MM.1S (cell line): Measurements from ENCODE around the gene HARBI1.

Experiments
- DNase-seq: peaks from one replicate; pipeline ENCODE4 v3.0.0-alpha.2; 2015
- H2AFZ ChIP-seq: fragments of 300-600 bp; sonication (generic); 2 replicates; pipeline ENCODE4 v1.6.0; 2016; ENCODE audit warnings: antibody characterized with exemption, low read length
- H3F3A ChIP-seq: fragments of 300-600 bp; sonication (generic); 2 replicates; pipeline ENCODE4 v1.6.1; 2016; ENCODE audit warnings: mild to moderate bottlenecking, antibody characterized with exemption, low read length, moderate library complexity, mixed read lengths; ENCODE audit not compliant: insufficient read depth
- H3K27ac ChIP-seq: fragments of 300-600 bp; sonication (generic); 2 replicates; pipeline ENCODE4 v1.5.1; 2016; ENCODE audit warnings: mild to moderate bottlenecking, low read length
- H3K27me3 ChIP-seq: fragments of 300-600 bp; sonication (generic); replicated peaks from 2 replicates; pipeline ENCODE4 v1.6.0; 2016; ENCODE audit warnings: low read length; ENCODE audit not compliant: insufficient read depth
- H3K36me3 ChIP-seq: fragments of 300-600 bp; sonication (generic); replicated peaks from 2 replicates; pipeline ENCODE4 v1.6.1; 2016; ENCODE audit warnings: mild to moderate bottlenecking, low read length, mixed read lengths; ENCODE audit not compliant: insufficient read depth
- H3K4me1 ChIP-seq: fragments of 300-600 bp; sonication (generic); 2 replicates; pipeline ENCODE4 v1.6.1; 2016; ENCODE audit warnings: low read length, mixed read lengths
- H3K4me2 ChIP-seq: fragments of 300-600 bp; sonication (generic); 2 replicates; pipeline ENCODE4 v1.6.0; 2016; ENCODE audit warnings: low read depth, low read length
- H3K4me3 ChIP-seq: fragments of 300-600 bp; sonication (generic); 2 replicates; pipeline ENCODE4 v1.5.1; 2016; ENCODE audit warnings: low read length, mixed read lengths
- H3K79me2 ChIP-seq: fragments of 300-600 bp; sonication (generic); 2 replicates; pipeline ENCODE4 v1.6.1; 2016; ENCODE audit warnings: mixed run types, low read length, mixed read lengths
- H3K9ac ChIP-seq: fragments of 300-600 bp; sonication (generic); 2 replicates; pipeline ENCODE4 v1.6.1; 2016; ENCODE audit warnings: low read length, mixed read lengths
- H3K9me2 ChIP-seq: fragments of 300-600 bp; sonication (generic); replicated peaks from 2 replicates; pipeline ENCODE4 v1.6.1; 2016; ENCODE audit warnings: mild to moderate bottlenecking, low read length, mixed read lengths; ENCODE audit not compliant: insufficient read depth
- H3K9me3 ChIP-seq: fragments of 300-600 bp; sonication (generic); replicated peaks from 2 replicates; pipeline ENCODE4 v1.6.1; 2016; ENCODE audit warnings: mild to moderate bottlenecking, low read length, mixed read lengths; ENCODE audit not compliant: insufficient read depth
- H4K20me1 ChIP-seq: fragments of 300-600 bp; sonication (generic); 2 replicates; pipeline ENCODE4 v1.6.1; 2016; ENCODE audit warnings: mild to moderate bottlenecking, low read length, moderate library complexity, mixed read lengths; ENCODE audit not compliant: insufficient read depth
- EZH2 ChIP-seq: fragments of 300-600 bp; sonication (generic); optimal IDR thresholded peaks from 2 replicates; pipeline ENCODE3; 2017; ENCODE audit warnings: low read depth, mild to moderate bottlenecking, antibody characterized with exemption, low read length, mixed read lengths
- EZH2phosphoT487 ChIP-seq: fragments of 300-600 bp; sonication (generic); IDR thresholded peaks from 2 replicates; pipeline ENCODE4 v1.6.1; 2018; ENCODE audit warnings: antibody characterized with exemption, low read length
- TF ChIP-seq, protein P1 (sequence below): fragments of 300-600 bp; sonication (generic); IDR thresholded peaks from 2 replicates; pipeline ENCODE4 v1.5.1; 2016; ENCODE audit warnings: antibody characterized with exemption, low read length, mixed read lengths

The HARBI1 gene

GRCh38 chr11:46582588-46582987, 34.4 kb downstream of the HARBI1 start:
- no peak for DNase-seq
- no peaks in the 10 kb centered on the region for H3K4me1 ChIP-seq
- H3K9ac ChIP-seq, result no peak overlapping the region
- no peaks in the 10 kb centered on the region for H3K9me3 ChIP-seq
- H4K20me1 ChIP-seq, result no peaks in the 10 kb centered on the region
- H3K9me2 ChIP-seq, result no peaks in the 10 kb centered on the region
- peaks cover 73% of the 10 kb centered on the region for H3K79me2 ChIP-seq
- H2AFZ ChIP-seq, result no peak overlapping the region
- H3K36me3 ChIP-seq, result no peaks in the 10 kb centered on the region
- H3K4me3 ChIP-seq, result no peak overlapping the region
- H3K27ac ChIP-seq, result no peak overlapping the region
- no peaks in the 10 kb centered on the region for H3K27me3 ChIP-seq
- H3K4me2 ChIP-seq, result no peak overlapping the region
- no peaks in the 10 kb centered on the region for H3F3A ChIP-seq
- TF ChIP-seq, protein P1, sequence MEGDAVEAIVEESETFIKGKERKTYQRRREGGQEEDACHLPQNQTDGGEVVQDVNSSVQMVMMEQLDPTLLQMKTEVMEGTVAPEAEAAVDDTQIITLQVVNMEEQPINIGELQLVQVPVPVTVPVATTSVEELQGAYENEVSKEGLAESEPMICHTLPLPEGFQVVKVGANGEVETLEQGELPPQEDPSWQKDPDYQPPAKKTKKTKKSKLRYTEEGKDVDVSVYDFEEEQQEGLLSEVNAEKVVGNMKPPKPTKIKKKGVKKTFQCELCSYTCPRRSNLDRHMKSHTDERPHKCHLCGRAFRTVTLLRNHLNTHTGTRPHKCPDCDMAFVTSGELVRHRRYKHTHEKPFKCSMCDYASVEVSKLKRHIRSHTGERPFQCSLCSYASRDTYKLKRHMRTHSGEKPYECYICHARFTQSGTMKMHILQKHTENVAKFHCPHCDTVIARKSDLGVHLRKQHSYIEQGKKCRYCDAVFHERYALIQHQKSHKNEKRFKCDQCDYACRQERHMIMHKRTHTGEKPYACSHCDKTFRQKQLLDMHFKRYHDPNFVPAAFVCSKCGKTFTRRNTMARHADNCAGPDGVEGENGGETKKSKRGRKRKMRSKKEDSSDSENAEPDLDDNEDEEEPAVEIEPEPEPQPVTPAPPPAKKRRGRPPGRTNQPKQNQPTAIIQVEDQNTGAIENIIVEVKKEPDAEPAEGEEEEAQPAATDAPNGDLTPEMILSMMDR, result no peak
- TF ChIP-seq EZH2phosphoT487 (no peak), EZH2 (no peak)

GRCh38 chr11:46577058-46577457, 40.0 kb downstream of the HARBI1 start:
- Histone ChIP-seq H3K27ac (no peak overlapping the region), H3K9ac (no peak overlapping the region), H3K9me2 (no peaks in the 10 kb centered on the region), H3K36me3 (no peaks in the 10 kb centered on the region), H3K4me2 (no peak overlapping the region), H2AFZ (no peak overlapping the region), H3K27me3 (no peaks in the 10 kb centered on the region), H4K20me1 (no peaks in the 10 kb centered on the region), H3F3A (no peaks in the 10 kb centered on the region), H3K4me1 (no peaks in the 10 kb centered on the region), H3K79me2 (peaks cover 75% of the 10 kb centered on the region), H3K4me3 (no peak overlapping the region), H3K9me3 (no peaks in the 10 kb centered on the region)
- TF ChIP-seq, protein P1, result no peak
- TF ChIP-seq EZH2 (no peak), EZH2phosphoT487 (no peak)
- no peak for DNase-seq

GRCh38 chr11:46574656-46575055, 42.4 kb downstream of the HARBI1 start:
- DNase-seq, result no peak
- H3F3A ChIP-seq, result no peaks in the 10 kb centered on the region
- no peak overlapping the region for H3K9ac ChIP-seq

More at GRCh38 chr11:46574656-46575055, 42.4 kb downstream of the HARBI1 start:
- Histone ChIP-seq H3K4me3 (no peak overlapping the region), H3K4me2 (no peak overlapping the region), H3K36me3 (no peaks in the 10 kb centered on the region), H3K9me3 (no peaks in the 10 kb centered on the region), H3K4me1 (no peaks in the 10 kb centered on the region), H2AFZ (no peak overlapping the region), H4K20me1 (no peaks in the 10 kb centered on the region), H3K27me3 (no peaks in the 10 kb centered on the region), H3K27ac (no peak overlapping the region), H3K9me2 (no peaks in the 10 kb centered on the region), H3K79me2 (peaks cover 74% of the 10 kb centered on the region)
- TF ChIP-seq EZH2phosphoT487 (no peak), EZH2 (no peak)
- TF ChIP-seq, protein P1, result no peak
